Mesendoderm (in vitro differentiated cells): ENCODE measurements around the gene SLC25A1.

ENCODE experiments used
- DNase-seq: peaks from one replicate; pipeline ENCODE4 v3.0.0; 2013
- H2AK5ac ChIP-seq: 2 replicates; pipeline ENCODE4 v1.6.1; 2013; ENCODE audit warnings: low read length, inconsistent platforms
- H2BK120ac ChIP-seq: 2 replicates; pipeline ENCODE4 v1.6.1; 2013; ENCODE audit warnings: low read depth, mild to moderate bottlenecking, low read length, moderate library complexity, mixed read lengths
- H2BK15ac ChIP-seq: replicated peaks from 2 replicates; pipeline ENCODE4 v1.6.1; 2013; ENCODE audit warnings: low read depth, mild to moderate bottlenecking, moderate library complexity
- H2BK5ac ChIP-seq: 2 replicates; pipeline ENCODE4 v1.6.1; 2013; ENCODE audit warnings: low read length, inconsistent platforms
- H3K18ac ChIP-seq: 2 replicates; pipeline ENCODE4 v1.6.1; 2013; ENCODE audit warnings: mild to moderate bottlenecking, low read length, mixed read lengths
- H3K23ac ChIP-seq: one replicate; pipeline ENCODE4 v1.6.1; 2013; ENCODE audit warnings: low read length
- H3K27ac ChIP-seq: 2 replicates; pipeline ENCODE4 v1.5.1; 2013; ENCODE audit warnings: low read depth, mild to moderate bottlenecking, inconsistent platforms, low read length, moderate library complexity
- H3K27me3 ChIP-seq: 2 replicates; pipeline ENCODE4 v1.6.1; 2013; ENCODE audit warnings: low read length, control low read depth, mild to moderate bottlenecking, inconsistent platforms; ENCODE audit not compliant: insufficient read depth, poor library complexity
- H3K36me3 ChIP-seq: 2 replicates; pipeline ENCODE4 v1.6.1; 2013; ENCODE audit warnings: low read length, inconsistent platforms; ENCODE audit not compliant: control insufficient read depth, insufficient read depth
- H3K4ac ChIP-seq: one replicate; pipeline ENCODE4 v1.6.1; 2013; ENCODE audit warnings: low read depth, mild to moderate bottlenecking, low read length, moderate library complexity
- H3K4me1 ChIP-seq: 2 replicates; pipeline ENCODE4 v1.6.1; 2013; ENCODE audit warnings: low read depth, low read length, inconsistent platforms; ENCODE audit not compliant: control insufficient read depth
- H3K4me2 ChIP-seq: 2 replicates; pipeline ENCODE4 v1.6.1; 2013; ENCODE audit warnings: low read length
- H3K4me3 ChIP-seq: 2 replicates; pipeline ENCODE4 v1.5.1; 2013; ENCODE audit warnings: mild to moderate bottlenecking, low read length
- H3K56ac ChIP-seq: one replicate; pipeline ENCODE4 v1.6.1; 2013; ENCODE audit warnings: low read length
- H3K79me1 ChIP-seq: 2 replicates; pipeline ENCODE4 v1.6.1; 2013; ENCODE audit warnings: low read length, inconsistent platforms
- H3K79me2 ChIP-seq: 2 replicates; pipeline ENCODE4 v1.6.1; 2013; ENCODE audit warnings: mild to moderate bottlenecking, low read length; ENCODE audit not compliant: control insufficient read depth, insufficient read depth
- H3K9ac ChIP-seq: 2 replicates; pipeline ENCODE4 v1.6.1; 2013; ENCODE audit warnings: low read length, inconsistent platforms
- H4K5ac ChIP-seq: one replicate; pipeline ENCODE4 v1.6.1; 2013; ENCODE audit warnings: low read length
- H4K8ac ChIP-seq: one replicate; pipeline ENCODE4 v1.6.1; 2013; ENCODE audit warnings: low read depth, mild to moderate bottlenecking, control low read depth, low read length, moderate library complexity
- WGBS: extraction: QIAGEN DNeasy Blood & Tissue Kit; methylation state at CpG from one replicate; pipeline ENCODE4 v1.1.7; 2013; ENCODE audit warnings: low lambda C conversion rate, missing lambda C conversion rate; ENCODE audit not compliant: insufficient coverage; ENCODE audit errors: extremely low coverage; 5-methylcytosine and 5-hydroxymethylcytosine counted together

The SLC25A1 gene

GRCh38 chr22:19223617-19224016 lies 45.1 kb upstream of the SLC25A1 start:
- H3K27ac ChIP-seq, result no peak overlapping the region
- H3K4me2 ChIP-seq, result no peak overlapping the region
- H3K27me3 ChIP-seq, result no peaks in the 10 kb centered on the region
- no peak overlapping the region for H3K4ac ChIP-seq
- no peak overlapping the region for H4K8ac ChIP-seq
- H3K4me3 ChIP-seq, result no peak overlapping the region
- H3K79me2 ChIP-seq, result no peaks in the 10 kb centered on the region
- no peaks in the 10 kb centered on the region for H3K4me1 ChIP-seq
- no CpG with 5 or more reads among the region's 6 CpGs for WGBS
- H3K9ac ChIP-seq, result no peak overlapping the region
- H2BK15ac ChIP-seq, result no peak overlapping the region
- H3K18ac ChIP-seq, result no peak overlapping the region
- H2BK120ac ChIP-seq, result no peak overlapping the region
- H3K79me1 ChIP-seq, result no peaks in the 10 kb centered on the region
- no peak overlapping the region for H3K23ac ChIP-seq
- no peak for DNase-seq
- H2AK5ac ChIP-seq, result no peak overlapping the region
- H3K56ac ChIP-seq, result no peak overlapping the region
- H4K5ac ChIP-seq, result no peak overlapping the region
- H3K36me3 ChIP-seq, result peaks cover 2% of the 10 kb centered on the region
- H2BK5ac ChIP-seq, result no peak overlapping the region

GRCh38 chr22:19223110-19223509 lies 44.6 kb upstream of the SLC25A1 start:
- no peak overlapping the region for H2BK5ac ChIP-seq

GRCh38 chr22:19222242-19223005 lies 43.9 kb upstream of the SLC25A1 start:
- WGBS, result no CpG with 5 or more reads among the region's 11 CpGs
- Histone ChIP-seq H3K18ac (no peak overlapping the region), H4K5ac (no peak overlapping the region), H3K79me1 (no peaks in the 10 kb centered on the region), H3K56ac (no peak overlapping the region), H2BK15ac (no peak overlapping the region), H2AK5ac (no peak overlapping the region), H3K4me2 (no peak overlapping the region), H2BK120ac (no peak overlapping the region), H3K23ac (no peak overlapping the region), H4K8ac (no peak overlapping the region), H3K27ac (no peak overlapping the region), H3K4me3 (no peak overlapping the region), H3K27me3 (no peaks in the 10 kb centered on the region), H2BK5ac (no peak overlapping the region), H3K9ac (no peak overlapping the region), H3K4me1 (no peaks in the 10 kb centered on the region), H3K4ac (no peak overlapping the region), H3K79me2 (no peaks in the 10 kb centered on the region), H3K36me3 (peaks cover 2% of the 10 kb centered on the region)
- no peak for DNase-seq

More at GRCh38 chr22:19223110-19223509, 44.6 kb upstream of the SLC25A1 start:
- Histone ChIP-seq H3K4ac (no peak overlapping the region), H3K4me1 (no peaks in the 10 kb centered on the region), H2BK120ac (no peak overlapping the region), H3K18ac (no peak overlapping the region), H3K4me2 (no peak overlapping the region), H3K56ac (no peak overlapping the region), H3K36me3 (peaks cover 2% of the 10 kb centered on the region), H3K23ac (no peak overlapping the region), H4K5ac (no peak overlapping the region), H4K8ac (no peak overlapping the region), H3K79me2 (no peaks in the 10 kb centered on the region), H3K27ac (no peak overlapping the region), H2BK15ac (no peak overlapping the region), H3K27me3 (no peaks in the 10 kb centered on the region), H2AK5ac (no peak overlapping the region), H3K79me1 (no peaks in the 10 kb centered on the region), H3K4me3 (no peak overlapping the region), H3K9ac (no peak overlapping the region)
- no CpG with 5 or more reads among the region's 9 CpGs for WGBS
- DNase-seq, result no peak

- WGBS, result no CpG with 5 or more reads among the region's 3 CpGs
- H3K4me1 ChIP-seq, result no peaks in the 10 kb centered on the region
These were observed 42.3 kb upstream of the SLC25A1 start for GRCh38 chr22:19220867-19221266.

GRCh38 chr22:19218541-19219233 lies 40.2 kb upstream of the SLC25A1 start:
- H3K4me3 ChIP-seq, result no peak overlapping the region
- no peak overlapping the region for H2BK5ac ChIP-seq
- H3K23ac ChIP-seq, result no peak overlapping the region
- H3K4me1 ChIP-seq, result peaks cover 3% of the 10 kb centered on the region
- no peak overlapping the region for H4K5ac ChIP-seq
- no CpG with 5 or more reads among the region's 5 CpGs for WGBS
- H3K27me3 ChIP-seq, result no peaks in the 10 kb centered on the region
- no peak overlapping the region for H3K4me2 ChIP-seq
- DNase-seq, result no peak
- no peak overlapping the region for H3K18ac ChIP-seq
- no peak overlapping the region for H2BK120ac ChIP-seq
- H3K36me3 ChIP-seq, result no peaks in the 10 kb centered on the region
- no peaks in the 10 kb centered on the region for H3K79me1 ChIP-seq
- H3K9ac ChIP-seq, result no peak overlapping the region
- no peak overlapping the region for H2AK5ac ChIP-seq
- no peak overlapping the region for H3K4ac ChIP-seq
- no peak overlapping the region for H3K56ac ChIP-seq
- H2BK15ac ChIP-seq, result no peak overlapping the region
- no peak overlapping the region for H4K8ac ChIP-seq
- no peak overlapping the region for H3K27ac ChIP-seq
- H3K79me2 ChIP-seq, result no peaks in the 10 kb centered on the region

More at GRCh38 chr22:19220867-19221266, 42.3 kb upstream of the SLC25A1 start:
- Histone ChIP-seq H3K79me1 (no peaks in the 10 kb centered on the region), H3K36me3 (peaks cover 2% of the 10 kb centered on the region), H3K4me2 (no peak overlapping the region), H3K9ac (no peak overlapping the region), H3K4ac (no peak overlapping the region), H4K5ac (no peak overlapping the region), H3K79me2 (no peaks in the 10 kb centered on the region), H2AK5ac (no peak overlapping the region), H4K8ac (no peak overlapping the region), H3K23ac (no peak overlapping the region), H2BK15ac (no peak overlapping the region), H3K18ac (no peak overlapping the region), H3K4me3 (no peak overlapping the region), H3K27me3 (no peaks in the 10 kb centered on the region), H3K27ac (no peak overlapping the region), H2BK5ac (no peak overlapping the region), H3K56ac (no peak overlapping the region), H2BK120ac (no peak overlapping the region)
- no peak for DNase-seq
